Measurements from ENCODE around the gene ARMH4.

- TF ChIP-seq CTCF (IDR thresholded peaks at IDR 0.05; ENCODE audit: low read depth, low read length, poor library complexity, severe bottlenecking) (no peak), EZH2phosphoT487 (IDR thresholded peaks at IDR 0.05; ENCODE audit: borderline replicate concordance, low read length) (no peak)
These were observed 181.4 kb downstream of the ARMH4 start for GRCh38 chr14:57970594-57970993.

Data from DOHH2 (cell line).